NAMALWA (cell line): ENCODE results near the gene DCC.
A peak's percentile ranks its signal among the peaks of the same experiment; 100 is the strongest.
"Not testable (repeated sequence)": the region's sequence is repeated elsewhere in the genome, so short reads cannot be mapped to it uniquely, and the experiment has no call there.

Source experiments
- DNase-seq: peaks from one replicate; pipeline ENCODE4 v3.0.0-alpha.2; 2015; ENCODE audit warnings: low spot score

Gene DCC

DNA sequence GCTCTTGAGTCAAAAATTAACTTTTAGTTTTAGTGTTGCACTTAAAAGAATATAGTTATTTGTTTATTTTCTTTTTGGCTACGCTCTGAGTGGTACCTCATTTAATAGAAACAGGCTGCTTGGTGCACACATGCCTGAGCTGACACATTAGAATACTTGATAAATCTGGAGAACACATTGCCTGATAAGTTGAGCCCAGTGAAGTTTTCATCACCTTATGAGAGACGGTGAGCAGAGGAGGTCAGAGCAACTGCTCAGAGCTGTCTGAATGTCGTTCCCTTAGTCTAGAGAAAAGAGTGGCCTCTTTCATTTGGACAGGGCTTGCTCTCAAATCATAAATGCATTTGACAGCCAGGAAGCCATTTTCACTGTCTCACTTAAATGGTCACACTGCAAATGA lies 1168.5 kb downstream of the DCC start:
- DNase-seq: no peak

DNA sequence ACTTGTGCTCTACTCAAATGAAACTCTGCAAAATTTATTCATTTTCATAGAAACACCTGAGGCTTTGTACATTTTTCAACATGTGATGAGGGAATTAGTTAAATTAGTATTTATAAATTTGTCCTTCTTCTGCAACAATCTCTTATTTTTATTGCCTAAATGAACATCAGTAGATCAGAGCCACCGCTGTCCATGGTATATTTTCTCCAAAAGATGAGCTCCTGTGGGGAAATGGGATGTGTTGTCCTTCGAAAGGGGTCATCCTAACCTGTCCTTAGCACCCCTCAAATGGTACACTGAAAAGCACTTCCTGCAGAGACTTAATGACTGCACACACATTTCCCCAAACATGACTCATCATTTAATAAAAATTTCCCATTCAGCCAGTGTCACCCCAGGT lies 1169.9 kb downstream of the DCC start:
- DNase-seq: no peak

DNA sequence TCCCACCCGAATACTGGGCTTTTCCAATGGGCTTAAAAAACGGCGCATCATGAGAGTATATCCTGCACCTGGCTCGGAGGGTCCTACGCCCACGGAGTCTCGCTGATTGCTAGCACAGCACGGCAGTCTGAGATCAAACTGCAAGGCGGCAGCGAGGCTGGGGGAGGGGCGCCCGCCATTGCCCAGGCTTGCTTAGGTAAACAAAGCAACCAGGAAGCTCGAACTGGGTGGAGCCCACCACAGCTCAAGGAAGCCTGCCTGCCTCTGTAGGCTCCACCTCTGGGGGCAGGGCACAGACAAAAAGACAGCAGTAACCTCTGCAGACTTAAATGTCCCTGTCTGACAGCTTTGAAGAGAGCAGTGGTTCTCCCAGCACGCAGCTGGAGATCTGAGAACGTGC lies 1171.7 kb downstream of the DCC start:
- not testable (repeated sequence) for DNase-seq

DNA sequence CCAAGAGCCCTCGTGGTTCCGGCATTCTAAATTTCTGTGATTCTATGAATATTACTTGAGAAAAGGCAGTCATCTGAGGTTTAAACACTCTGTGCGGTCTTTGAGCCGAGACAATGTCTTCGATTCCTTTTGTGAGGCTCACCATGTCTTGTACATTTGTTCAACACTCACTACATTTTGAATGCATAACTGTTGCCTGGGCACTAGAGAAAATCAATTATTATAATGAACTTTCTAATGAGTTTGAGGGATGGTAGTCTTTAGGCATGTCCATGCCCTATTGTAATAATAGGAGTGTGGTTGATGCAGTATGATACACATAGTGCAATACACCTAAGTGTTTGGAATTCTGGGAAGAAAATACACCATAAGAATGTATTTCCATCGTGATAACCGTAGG lies 1181.1 kb downstream of the DCC start:
- DNase-seq: no peak

DNA sequence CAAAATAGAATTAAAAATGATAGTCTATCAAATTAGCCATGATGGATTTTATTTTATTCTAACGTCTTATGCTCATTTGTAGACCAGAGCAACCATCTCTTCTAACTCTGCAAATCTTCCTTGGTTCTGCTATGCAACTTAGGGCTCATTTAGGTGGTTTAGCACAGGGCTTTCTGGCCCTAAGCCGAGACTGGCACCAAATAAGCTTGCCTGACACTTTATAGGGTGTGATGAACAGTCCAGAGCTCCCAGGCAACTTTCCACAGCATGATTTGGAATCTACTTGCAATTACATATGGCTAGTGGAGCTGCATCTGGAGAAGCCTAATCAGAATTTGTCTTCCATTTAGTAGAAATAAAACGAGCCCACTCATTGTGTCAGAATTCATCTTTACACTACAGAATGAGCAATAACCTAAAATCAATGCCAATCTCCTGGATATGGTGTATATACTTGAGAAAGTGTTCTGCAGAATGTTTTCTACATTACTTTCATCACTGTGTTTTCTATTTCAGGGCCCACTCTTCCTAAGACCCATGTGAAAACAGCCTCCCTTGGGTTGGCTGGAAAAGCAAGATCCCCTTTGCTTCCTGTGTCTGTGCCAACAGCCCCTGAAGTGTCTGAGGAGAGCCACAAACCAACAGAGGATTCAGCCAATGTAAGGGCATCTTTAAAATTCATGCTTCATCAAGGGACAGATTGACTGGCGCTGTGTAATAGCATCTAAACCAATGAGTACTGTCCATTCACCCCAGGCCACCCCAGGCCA lies 1186.3 kb downstream of the DCC start:
- no peak for DNase-seq

DNA sequence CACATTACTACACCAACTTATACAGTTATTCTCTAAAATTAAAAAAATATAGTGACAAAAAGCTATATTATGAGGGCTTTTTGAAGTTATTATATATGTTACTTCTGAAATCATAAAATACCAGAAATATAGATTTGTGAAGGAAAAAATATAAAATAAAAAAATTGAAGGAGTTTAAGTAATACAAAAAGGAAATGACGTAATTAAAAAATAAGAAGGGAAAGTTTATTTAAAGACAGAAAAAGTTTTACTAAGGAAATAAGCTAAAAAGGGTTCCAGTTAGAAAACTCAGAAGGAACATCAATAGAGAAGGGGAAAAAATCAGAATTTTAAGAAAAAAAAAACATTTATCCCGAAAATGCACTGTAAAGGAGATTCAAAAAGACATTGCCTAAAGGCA lies 1187.4 kb downstream of the DCC start:
- DNase-seq: no peak

DNA sequence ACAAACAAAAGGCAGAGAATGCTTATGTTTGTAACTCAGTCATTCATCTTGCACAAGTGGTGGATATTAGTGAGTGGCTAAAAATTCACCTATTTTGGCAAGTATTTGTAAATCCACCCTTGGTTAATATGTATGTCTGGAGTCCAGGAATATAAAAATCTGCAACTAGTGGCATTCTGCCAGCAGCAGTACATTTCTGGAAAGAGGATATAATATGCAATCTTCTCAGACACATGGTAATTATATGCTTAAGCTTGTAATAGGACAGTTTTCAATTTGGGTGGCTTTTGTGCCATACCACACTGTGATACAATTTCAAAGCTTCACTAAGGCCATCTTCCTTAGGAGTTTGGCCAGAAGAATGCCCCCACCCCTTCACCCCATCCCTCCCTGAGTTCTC lies 1191.2 kb downstream of the DCC start:
- no peak for DNase-seq

DNA sequence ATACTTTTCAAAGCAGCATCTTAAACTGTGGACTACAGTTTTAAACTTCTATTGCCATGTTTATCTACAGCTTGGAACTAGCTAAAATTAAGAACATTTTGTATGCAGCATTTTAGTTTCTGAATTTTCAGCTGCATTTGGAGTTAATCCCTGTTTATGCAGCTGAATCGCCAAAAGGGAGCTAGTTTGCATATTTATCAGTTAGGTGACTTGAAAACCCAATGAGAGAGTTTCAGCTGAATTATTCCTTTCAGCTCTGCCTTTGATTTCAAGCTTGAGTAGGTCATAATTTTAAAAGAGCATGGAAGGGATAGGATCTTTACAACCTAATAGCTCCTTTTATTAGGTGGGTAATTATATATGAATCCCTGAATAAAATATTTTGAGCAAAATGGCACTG lies 1191.9 kb downstream of the DCC start:
- DNase-seq: no peak

DNA sequence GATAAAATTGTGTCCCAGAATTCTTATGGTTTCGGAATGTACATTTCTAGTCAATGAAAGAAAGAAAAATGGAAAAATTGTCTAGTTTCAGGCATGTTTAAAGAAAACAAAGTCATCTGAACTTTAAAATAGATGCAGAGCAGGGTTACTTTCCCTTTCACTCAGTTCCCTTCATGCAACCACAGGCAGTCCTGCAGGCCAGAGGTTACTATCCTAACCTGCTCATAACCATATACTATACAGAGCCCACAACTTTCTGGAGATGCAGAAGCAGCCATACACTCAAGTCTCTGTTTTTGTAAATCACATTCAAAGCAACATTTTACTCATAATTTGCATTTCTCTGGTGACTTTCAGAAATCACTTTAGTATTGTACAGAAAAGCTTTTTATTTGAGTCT lies 1194.2 kb downstream of the DCC start:
- DNase-seq: no peak

DNA sequence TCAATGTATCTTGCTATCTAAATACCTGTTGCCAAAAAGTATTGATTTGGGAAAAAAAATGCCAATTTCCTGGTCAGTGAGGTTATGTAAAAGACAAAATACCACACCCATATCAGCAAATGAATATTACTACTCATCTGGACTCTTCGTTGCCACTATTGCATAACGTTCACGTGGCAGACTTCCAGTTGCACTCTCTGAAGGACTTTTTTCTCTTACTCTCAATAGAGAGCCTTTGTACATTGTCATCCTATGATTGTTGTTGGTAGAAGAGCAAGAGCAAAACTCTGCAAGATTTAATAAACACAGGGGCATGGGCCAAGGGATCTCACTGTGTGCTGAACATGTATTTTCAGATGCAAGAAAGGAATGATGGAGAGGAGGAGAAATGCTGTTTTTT lies 1194.7 kb downstream of the DCC start:
- no peak for DNase-seq

DNA sequence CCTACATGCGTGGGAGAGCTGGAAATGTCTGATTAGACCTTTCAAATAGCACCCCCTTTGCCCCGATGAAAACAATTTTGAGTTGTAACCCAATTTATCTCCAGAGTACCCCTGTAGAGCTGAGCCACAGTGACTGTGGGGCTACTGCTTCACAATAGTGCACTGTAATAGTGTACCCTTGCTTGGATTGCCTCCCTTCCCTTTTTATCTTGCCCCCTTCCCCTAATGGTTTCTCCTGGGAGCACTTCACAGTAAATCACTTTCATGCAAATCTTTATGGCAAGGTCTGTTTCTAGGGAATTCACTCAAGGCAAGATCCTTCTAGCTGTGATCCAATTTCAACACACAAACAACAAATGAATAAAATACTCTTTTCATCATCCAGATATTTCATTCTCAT lies 1196.9 kb downstream of the DCC start:
- no peak for DNase-seq

DNA sequence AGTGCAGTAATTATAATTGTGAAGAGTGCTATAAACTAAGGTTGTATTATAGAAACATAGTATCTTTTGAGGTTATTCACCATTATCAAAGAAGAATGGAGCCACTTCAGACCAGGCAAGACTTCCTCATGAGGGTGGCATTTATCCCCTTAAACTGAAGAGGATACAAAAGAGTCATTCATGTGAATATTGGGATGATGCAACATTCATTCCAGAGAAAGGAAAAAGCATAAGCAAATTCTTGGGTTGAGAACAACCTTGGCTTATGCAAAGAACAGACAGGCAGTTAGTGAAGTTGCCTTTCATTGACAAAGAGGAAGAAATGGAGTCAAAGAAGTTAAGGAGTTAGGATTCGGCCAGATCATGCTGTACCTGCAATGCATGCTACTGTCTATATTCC lies 1201.9 kb downstream of the DCC start:
- no peak for DNase-seq

DNA sequence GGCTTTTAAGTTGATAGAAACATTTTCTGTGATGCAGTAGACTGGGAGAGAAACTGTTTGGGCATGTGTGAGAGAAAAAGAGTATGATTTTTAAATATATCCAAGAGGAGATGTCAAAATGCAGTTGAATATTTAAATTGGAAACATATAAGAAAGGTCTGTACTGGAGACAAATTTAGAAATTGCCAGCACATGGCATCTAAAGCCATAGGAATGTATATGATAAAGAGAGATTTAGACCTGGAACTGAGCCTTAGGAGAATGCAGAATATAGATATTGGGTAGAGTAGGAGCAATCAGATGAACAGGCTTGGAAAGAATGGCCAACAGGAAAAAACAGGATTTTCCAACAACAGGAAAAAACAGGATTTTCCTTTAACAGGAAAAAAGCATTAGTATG lies 1203.7 kb downstream of the DCC start:
- DNase-seq: no peak

DNA sequence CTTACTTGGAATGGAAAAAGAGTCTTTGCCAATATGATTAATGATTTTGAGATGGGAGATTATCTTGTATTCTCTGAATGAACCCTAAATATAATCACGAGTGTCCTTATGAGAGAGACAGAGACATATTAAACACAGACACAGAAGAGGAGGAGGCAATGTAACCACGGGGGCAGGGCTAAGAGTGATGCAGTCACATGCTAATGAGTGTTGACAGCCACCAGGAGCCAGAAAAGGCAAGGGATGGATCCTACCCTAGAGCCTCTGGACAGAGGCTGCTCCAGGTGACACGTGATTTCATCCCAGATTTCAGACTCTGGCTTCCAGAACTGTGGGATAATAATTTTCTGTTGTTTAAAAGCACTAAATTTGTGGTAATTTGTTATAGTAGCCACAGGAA lies 1204.9 kb downstream of the DCC start:
- DNase-seq: no peak

DNA sequence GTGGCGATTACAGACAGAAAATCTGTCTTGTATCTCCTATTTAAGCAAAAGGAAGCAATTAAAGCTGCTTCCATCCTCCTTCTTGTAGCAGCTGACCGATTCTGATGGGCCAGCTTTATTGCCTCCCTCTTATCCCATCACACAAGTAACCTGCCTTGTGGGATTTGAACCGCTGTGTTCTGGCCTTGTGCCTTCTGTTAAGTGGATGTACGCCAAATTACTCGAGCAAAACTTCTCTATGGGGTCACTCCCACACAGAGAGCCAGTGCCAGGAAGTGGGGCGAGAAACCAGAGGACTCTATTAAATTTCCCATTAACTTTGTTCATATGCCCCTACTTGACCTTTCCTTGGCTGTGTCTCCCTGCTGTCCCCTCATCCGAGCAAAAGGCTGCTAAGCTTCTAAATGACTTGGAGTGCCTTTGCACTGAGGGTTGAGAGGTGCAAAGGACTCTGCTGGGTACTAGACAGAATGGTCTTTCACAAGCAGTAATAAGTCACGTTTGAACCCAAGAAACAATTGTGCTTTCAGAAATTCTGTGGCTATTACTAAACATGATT lies 1212.0 kb downstream of the DCC start:
- DNase-seq: no peak

DNA sequence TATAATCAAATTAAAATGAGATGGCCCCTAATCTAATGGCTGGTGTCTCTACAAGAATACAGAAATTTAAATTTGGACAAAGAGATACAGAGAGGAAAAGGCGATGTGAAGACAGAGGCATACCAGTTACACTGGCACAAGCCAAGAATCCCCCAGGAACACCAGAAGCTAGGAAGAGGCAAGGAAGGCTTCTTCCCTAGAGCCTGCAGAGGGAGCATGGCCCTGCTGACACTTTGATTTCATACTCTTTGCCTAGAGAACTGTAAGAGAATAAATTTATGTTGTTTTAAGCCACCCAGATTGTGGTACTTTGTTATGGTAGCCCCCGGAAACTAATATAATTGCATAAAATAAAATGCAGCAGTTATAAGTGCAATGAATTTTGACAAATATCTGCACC lies 1213.0 kb downstream of the DCC start:
- no peak for DNase-seq

DNA sequence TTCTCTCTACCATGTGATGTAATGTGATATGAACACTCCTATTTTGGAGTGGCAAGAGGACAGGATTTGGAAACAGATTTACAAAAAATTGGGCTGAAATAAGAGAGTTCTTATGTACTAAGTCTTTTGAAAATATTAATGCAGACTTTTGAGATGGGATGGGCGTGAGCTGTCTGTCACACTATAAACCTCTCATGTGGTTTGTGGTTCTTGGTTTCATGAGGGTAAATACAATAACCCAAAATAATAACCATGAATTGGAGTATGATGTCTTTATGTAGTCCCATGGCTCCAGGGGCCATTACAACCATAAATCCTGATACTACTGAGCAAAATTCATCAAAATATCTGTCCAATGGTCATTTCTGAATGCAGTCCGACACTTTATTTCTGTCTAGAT lies 1216.5 kb downstream of the DCC start:
- DNase-seq: no peak

DNA sequence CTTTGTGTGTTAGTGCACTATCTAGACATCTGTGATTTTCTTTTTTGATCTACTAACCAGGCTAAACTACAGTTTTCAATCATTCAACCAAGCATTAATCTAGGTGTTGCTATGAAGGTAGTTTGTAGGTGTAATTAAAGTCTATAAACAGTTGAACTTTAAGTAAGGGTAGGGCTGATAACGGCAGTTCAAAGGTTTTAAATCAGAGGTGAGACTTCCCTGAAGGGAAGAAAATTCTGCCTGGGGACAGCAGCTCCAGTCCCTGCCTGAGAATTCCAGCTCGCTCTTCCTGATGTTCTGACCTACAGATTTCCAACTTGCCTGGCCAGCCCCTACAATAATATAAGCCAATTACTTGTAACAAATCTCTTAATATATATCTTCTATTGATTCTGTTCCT lies 1220.5 kb downstream of the DCC start:
- no peak for DNase-seq

DNA sequence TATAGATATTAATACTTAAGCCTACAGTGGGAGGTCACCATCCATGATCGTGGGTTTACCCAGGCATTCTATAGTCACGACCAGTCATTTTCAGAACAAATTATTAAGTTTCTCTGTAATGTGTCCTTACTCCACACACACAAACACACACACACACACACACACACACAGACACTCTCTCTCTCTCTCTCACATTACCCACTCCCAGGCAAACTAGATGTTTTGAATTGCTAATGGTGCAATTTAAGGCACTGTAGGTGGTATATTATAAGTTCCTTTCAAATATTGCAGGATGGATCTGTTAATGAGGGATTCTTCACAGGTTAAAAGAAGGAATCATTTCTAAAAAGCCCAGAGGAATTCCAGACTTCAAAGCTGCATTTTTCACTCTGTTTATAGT lies 1226.6 kb downstream of the DCC start:
- DNase-seq: no peak

DNA sequence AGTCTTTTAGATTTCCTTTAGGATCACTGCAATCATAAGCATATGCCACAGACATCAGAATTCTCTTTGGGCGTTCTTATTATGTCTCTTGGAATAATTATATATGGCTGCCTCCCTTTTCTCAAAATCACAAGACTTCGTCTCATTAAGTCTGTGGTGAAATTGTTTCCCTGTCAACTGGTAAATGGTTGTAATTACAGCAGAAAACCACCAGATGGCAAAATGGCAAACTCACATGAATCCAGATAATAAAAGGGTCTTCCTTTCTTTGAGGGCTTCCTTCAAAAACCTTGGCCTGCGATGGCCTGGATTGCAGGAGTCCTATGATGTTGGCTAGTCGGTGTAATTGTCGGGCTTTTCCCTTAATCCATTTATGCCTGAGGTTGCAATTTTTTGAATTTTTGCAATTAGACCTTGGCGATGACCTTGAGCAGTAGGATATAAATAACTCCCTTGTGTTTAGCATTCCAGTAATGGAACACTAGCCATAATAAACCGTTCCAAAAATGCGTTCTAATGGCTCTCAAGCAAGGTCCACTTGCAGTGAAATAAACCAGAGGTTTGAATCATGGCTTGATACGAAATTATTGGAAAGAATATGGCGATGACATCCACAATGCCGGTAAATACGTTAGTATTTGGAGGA lies 1228.1 kb downstream of the DCC start:
- DNase-seq: peak; percentile 68
